GM23338 (cell line): ENCODE measurements around the gene OR6P1. TPM values are rescaled to one million over a fixed set of nuclear protein-coding genes. Genes with fewer than 3 reads are reported as not detected.

ENCODE experiments used
- ATAC-seq: fragments of 200-7000 bp; cut with Tn5 transposase; 3 replicates; pipeline ENCODE4 v1.9.1; 2020
- DNase-seq: peaks from one replicate; pipeline ENCODE4 v3.0.0-alpha.2; 2015; ENCODE audit warnings: low spot score
- H2AFZ ChIP-seq: fragments of 200-600 bp; sonication (generic); 2 replicates; pipeline ENCODE4 v1.8.0; 2016; ENCODE audit warnings: antibody characterized with exemption, mild to moderate bottlenecking, moderate library complexity
- H3F3A ChIP-seq: fragments of 200-600 bp; sonication (generic); replicated peaks from 2 replicates; pipeline ENCODE4 v1.8.0; 2017; ENCODE audit warnings: antibody characterized with exemption, mixed run types, low read depth
- H3K27ac ChIP-seq: fragments of 200-600 bp; sonication (generic); 2 replicates; pipeline ENCODE4 v1.6.1; 2016; ENCODE audit warnings: low read depth
- H3K27me3 ChIP-seq: fragments of 200-600 bp; sonication (generic); 2 replicates; pipeline ENCODE4 v1.8.0; 2016; ENCODE audit warnings: mild to moderate bottlenecking, mixed run types, moderate library complexity; ENCODE audit not compliant: insufficient read depth
- H3K36me3 ChIP-seq: fragments of 200-600 bp; sonication (generic); 2 replicates; pipeline ENCODE4 v1.8.0; 2016; ENCODE audit warnings: mild to moderate bottlenecking; ENCODE audit not compliant: insufficient read depth
- H3K4me1 ChIP-seq: fragments of 200-600 bp; sonication (generic); 2 replicates; pipeline ENCODE4 v1.8.0; 2016; ENCODE audit warnings: mild to moderate bottlenecking, moderate library complexity; ENCODE audit not compliant: insufficient read depth
- H3K4me2 ChIP-seq: fragments of 200-600 bp; sonication (generic); 2 replicates; pipeline ENCODE4 v1.7.1; 2017; ENCODE audit warnings: mixed run types
- H3K4me3 ChIP-seq: fragments of 200-600 bp; sonication (generic); 2 replicates; pipeline ENCODE4 v1.6.1; 2016; ENCODE audit warnings: mixed run types
- H3K79me2 ChIP-seq: fragments of 200-600 bp; sonication (generic); replicated peaks from 2 replicates; pipeline ENCODE4 v1.8.0; 2017; ENCODE audit warnings: mild to moderate bottlenecking; ENCODE audit not compliant: insufficient read depth
- H3K9me2 ChIP-seq: fragments of 200-600 bp; sonication (generic); 2 replicates; pipeline ENCODE4 v1.8.0; 2017; ENCODE audit not compliant: insufficient read depth
- H4K20me1 ChIP-seq: fragments of 200-600 bp; sonication (generic); replicated peaks from 2 replicates; pipeline ENCODE4 v1.8.0; 2017; ENCODE audit warnings: mild to moderate bottlenecking; ENCODE audit not compliant: insufficient read depth
- H3K27ac Mint-ChIP-seq: 2 replicates; pipeline ENCODE4 v1.8.0; 2020; ENCODE audit warnings: inconsistent platforms, mild to moderate bottlenecking, moderate library complexity, mixed read lengths
- H3K27me3 Mint-ChIP-seq: 3 replicates; pipeline ENCODE4 v1.8.0; 2022; ENCODE audit warnings: low read depth, mild to moderate bottlenecking, moderate library complexity, mixed read lengths, inconsistent platforms; ENCODE audit not compliant: insufficient read depth, poor library complexity
- H3K36me3 Mint-ChIP-seq: 3 replicates; pipeline ENCODE4 v1.8.0; 2021; ENCODE audit warnings: low read depth, mild to moderate bottlenecking, inconsistent platforms, moderate library complexity, mixed read lengths
- H3K4me1 Mint-ChIP-seq: 3 replicates; pipeline ENCODE4 v1.8.0; 2020; ENCODE audit warnings: mild to moderate bottlenecking, inconsistent platforms, mixed read lengths
- H3K4me3 Mint-ChIP-seq: 3 replicates; pipeline ENCODE4 v1.8.0; 2021; ENCODE audit warnings: moderate library complexity, mild to moderate bottlenecking, inconsistent platforms, mixed read lengths
- H3K9me3 Mint-ChIP-seq: 3 replicates; pipeline ENCODE4 v1.8.0; 2020; ENCODE audit warnings: moderate library complexity, mild to moderate bottlenecking, inconsistent platforms, mixed read lengths
- CREB1 ChIP-seq: fragments of 250-450 bp; sonication (Bioruptor Pico); IDR thresholded peaks from 2 replicates; pipeline ENCODE4 v1.5.0; 2020; ENCODE audit warnings: low read depth, mild to moderate bottlenecking, moderate library complexity
- EZH2 ChIP-seq: fragments of 200-600 bp; sonication (generic); IDR thresholded peaks from one replicate; pipeline ENCODE4 v1.8.0; 2017; ENCODE audit warnings: antibody characterized with exemption, mild to moderate bottlenecking, low read depth; ENCODE audit not compliant: unreplicated experiment
- NANOG ChIP-seq: IDR thresholded peaks from 2 replicates; pipeline ENCODE4 v1.6.1; 2016; ENCODE audit warnings: antibody characterized with exemption, borderline replicate concordance
- ZNF331 ChIP-seq: fragments of 250-450 bp; sonication (Bioruptor Pico); IDR thresholded peaks from 2 replicates; pipeline ENCODE4 v1.5.0; 2020; ENCODE audit warnings: low read depth, mild to moderate bottlenecking, moderate library complexity
- polyA plus RNA-seq: library from polyadenylated mRNA; unstranded; fragments of >200 nt; fragmentation: Nextera tagmentation; extraction: Ambion mirVana; gene quantifications from 2 replicates; pipeline ENCODE4 v1.2.1, GENCODE V29; 2016
- total RNA-seq: library from RNA; depleted of rRNA; stranded (reverse); fragments of >200 nt; shearing (Covaris generic); gene quantifications from 2 replicates; pipeline ENCODE4 v1.2.3, GENCODE V29; 2014
- TF ChIP-seq, protein P1 (sequence below): fragments of 250-450 bp; sonication (Bioruptor Pico); IDR thresholded peaks from 2 replicates; pipeline ENCODE4 v1.5.0; 2020; ENCODE audit warnings: mild to moderate bottlenecking, moderate library complexity
- TF ChIP-seq, protein P2 (sequence below), 2 experiments: fragments of 200-600 bp in 1 of 2; sonication (generic) in 1 of 2; conservative IDR thresholded peaks; 2 replicates each; pipeline versions ENCODE4 v1.5.1 to v1.6.1; 2016 to 2017; ENCODE audit warnings: antibody characterized with exemption in 2 of 2, low read depth in 2 of 2, mild to moderate bottlenecking in 2 of 2, moderate library complexity in 1 of 2
- TF ChIP-seq, protein P3 (sequence below): IDR thresholded peaks from 2 replicates; pipeline ENCODE4 v1.6.1; 2016; ENCODE audit warnings: antibody characterized with exemption

Gene OR6P1
- total and polyA plus RNA-seq, 2 experiments from 2014 or later = not detected

DNA sequence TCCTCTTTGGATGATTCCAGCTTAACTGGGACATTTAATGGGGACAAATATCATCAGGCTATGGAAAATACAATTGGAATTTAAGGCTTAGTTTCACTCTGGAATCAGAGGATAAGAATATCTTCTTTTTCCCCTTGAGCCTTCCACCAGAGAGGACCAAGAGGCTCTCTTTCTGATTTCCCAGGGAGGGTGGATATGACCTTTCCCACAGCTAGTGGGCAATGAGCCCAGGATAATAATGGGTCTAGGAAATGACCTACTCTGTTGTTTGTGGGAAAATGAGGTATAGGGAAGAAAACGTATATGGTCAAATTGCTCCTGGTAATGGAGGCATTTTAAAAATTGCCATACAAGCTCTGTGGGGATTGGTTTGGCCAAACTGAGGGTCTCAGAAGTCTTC is 18.1 kb downstream of the OR6P1 start (continued):
- TF ChIP-seq, protein P1, sequence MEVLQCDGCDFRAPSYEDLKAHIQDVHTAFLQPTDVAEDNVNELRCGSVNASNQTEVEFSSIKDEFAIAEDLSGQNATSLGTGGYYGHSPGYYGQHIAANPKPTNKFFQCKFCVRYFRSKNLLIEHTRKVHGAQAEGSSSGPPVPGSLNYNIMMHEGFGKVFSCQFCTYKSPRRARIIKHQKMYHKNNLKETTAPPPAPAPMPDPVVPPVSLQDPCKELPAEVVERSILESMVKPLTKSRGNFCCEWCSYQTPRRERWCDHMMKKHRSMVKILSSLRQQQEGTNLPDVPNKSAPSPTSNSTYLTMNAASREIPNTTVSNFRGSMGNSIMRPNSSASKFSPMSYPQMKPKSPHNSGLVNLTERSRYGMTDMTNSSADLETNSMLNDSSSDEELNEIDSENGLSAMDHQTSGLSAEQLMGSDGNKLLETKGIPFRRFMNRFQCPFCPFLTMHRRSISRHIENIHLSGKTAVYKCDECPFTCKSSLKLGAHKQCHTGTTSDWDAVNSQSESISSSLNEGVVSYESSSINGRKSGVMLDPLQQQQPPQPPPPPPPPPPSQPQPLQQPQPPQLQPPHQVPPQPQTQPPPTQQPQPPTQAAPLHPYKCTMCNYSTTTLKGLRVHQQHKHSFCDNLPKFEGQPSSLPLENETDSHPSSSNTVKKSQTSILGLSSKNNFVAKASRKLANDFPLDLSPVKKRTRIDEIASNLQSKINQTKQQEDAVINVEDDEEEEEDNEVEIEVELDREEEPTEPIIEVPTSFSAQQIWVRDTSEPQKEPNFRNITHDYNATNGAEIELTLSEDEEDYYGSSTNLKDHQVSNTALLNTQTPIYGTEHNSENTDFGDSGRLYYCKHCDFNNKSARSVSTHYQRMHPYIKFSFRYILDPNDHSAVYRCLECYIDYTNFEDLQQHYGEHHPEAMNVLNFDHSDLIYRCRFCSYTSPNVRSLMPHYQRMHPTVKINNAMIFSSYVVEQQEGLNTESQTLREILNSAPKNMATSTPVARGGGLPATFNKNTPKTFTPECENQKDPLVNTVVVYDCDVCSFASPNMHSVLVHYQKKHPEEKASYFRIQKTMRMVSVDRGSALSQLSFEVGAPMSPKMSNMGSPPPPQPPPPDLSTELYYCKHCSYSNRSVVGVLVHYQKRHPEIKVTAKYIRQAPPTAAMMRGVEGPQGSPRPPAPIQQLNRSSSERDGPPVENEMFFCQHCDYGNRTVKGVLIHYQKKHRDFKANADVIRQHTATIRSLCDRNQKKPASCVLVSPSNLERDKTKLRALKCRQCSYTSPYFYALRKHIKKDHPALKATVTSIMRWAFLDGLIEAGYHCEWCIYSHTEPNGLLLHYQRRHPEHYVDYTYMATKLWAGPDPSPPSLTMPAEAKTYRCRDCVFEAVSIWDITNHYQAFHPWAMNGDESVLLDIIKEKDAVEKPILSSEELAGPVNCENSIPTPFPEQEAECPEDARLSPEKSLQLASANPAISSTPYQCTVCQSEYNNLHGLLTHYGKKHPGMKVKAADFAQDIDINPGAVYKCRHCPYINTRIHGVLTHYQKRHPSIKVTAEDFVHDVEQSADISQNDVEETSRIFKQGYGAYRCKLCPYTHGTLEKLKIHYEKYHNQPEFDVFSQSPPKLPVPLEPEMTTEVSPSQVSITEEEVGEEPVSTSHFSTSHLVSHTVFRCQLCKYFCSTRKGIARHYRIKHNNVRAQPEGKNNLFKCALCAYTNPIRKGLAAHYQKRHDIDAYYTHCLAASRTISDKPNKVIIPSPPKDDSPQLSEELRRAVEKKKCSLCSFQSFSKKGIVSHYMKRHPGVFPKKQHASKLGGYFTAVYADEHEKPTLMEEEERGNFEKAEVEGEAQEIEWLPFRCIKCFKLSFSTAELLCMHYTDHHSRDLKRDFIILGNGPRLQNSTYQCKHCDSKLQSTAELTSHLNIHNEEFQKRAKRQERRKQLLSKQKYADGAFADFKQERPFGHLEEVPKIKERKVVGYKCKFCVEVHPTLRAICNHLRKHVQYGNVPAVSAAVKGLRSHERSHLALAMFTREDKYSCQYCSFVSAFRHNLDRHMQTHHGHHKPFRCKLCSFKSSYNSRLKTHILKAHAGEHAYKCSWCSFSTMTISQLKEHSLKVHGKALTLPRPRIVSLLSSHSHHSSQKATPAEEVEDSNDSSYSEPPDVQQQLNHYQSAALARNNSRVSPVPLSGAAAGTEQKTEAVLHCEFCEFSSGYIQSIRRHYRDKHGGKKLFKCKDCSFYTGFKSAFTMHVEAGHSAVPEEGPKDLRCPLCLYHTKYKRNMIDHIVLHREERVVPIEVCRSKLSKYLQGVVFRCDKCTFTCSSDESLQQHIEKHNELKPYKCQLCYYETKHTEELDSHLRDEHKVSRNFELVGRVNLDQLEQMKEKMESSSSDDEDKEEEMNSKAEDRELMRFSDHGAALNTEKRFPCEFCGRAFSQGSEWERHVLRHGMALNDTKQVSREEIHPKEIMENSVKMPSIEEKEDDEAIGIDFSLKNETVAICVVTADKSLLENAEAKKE (CRISPR knock-in tag) = no peak
- no peak for TF ChIP-seq CREB1 (CRISPR knock-in tag)
- TF ChIP-seq, protein P2, sequence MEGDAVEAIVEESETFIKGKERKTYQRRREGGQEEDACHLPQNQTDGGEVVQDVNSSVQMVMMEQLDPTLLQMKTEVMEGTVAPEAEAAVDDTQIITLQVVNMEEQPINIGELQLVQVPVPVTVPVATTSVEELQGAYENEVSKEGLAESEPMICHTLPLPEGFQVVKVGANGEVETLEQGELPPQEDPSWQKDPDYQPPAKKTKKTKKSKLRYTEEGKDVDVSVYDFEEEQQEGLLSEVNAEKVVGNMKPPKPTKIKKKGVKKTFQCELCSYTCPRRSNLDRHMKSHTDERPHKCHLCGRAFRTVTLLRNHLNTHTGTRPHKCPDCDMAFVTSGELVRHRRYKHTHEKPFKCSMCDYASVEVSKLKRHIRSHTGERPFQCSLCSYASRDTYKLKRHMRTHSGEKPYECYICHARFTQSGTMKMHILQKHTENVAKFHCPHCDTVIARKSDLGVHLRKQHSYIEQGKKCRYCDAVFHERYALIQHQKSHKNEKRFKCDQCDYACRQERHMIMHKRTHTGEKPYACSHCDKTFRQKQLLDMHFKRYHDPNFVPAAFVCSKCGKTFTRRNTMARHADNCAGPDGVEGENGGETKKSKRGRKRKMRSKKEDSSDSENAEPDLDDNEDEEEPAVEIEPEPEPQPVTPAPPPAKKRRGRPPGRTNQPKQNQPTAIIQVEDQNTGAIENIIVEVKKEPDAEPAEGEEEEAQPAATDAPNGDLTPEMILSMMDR (conservative IDR thresholded peaks at IDR 0.05; ENCODE audit: low read depth in 2 of 2) = no peak
- TF ChIP-seq ZNF331 (CRISPR knock-in tag) = no peak
- no peak for TF ChIP-seq NANOG
- no peak for TF ChIP-seq EZH2

DNA sequence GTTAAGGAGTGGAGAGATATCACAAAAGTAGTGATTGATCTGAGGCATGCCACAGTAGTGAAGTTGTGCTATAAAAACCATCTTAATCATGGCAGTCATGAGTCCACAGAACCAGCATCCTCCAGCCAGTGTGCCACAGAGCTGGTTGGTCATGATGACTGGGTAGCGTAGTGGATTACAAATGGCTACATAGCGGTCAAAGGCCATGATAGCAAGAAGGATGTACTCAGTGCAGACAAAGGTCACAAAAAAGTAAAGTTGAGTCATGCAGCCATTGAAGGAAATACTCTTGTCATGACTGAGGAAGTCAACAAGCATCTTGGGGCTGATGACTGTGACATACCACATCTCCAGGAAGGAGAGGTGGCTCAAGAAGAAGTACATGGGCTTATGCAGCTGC is 22.8 kb downstream of the OR6P1 start:
- H3K9me2 ChIP-seq = peaks cover 13% of the 10 kb centered on the region
- H3K27me3 ChIP-seq = no peaks in the 10 kb centered on the region
- no peak overlapping the region for H3K4me3 Mint-ChIP-seq
- H3K9me3 Mint-ChIP-seq = no peaks in the 10 kb centered on the region; the same call in 2 of the 3 replicates
- no peak overlapping the region for H3K4me3 ChIP-seq
- ATAC-seq = no peak
- H3K27ac Mint-ChIP-seq = no peak overlapping the region
- no peak overlapping the region for H3K27ac ChIP-seq
- H3K4me1 ChIP-seq = no peaks in the 10 kb centered on the region
- no peaks in the 10 kb centered on the region for H3K36me3 Mint-ChIP-seq
- no peaks in the 10 kb centered on the region for H3K79me2 ChIP-seq
- H3K4me1 Mint-ChIP-seq = no peaks in the 10 kb centered on the region
- no peak overlapping the region for H2AFZ ChIP-seq
- H3K27me3 Mint-ChIP-seq = no peaks in the 10 kb centered on the region
- H4K20me1 ChIP-seq = no peaks in the 10 kb centered on the region
- H3K36me3 ChIP-seq = no peaks in the 10 kb centered on the region
- no peaks in the 10 kb centered on the region for H3F3A ChIP-seq
- no peak overlapping the region for H3K4me2 ChIP-seq
- DNase-seq = no peak
- TF ChIP-seq, protein P3, sequence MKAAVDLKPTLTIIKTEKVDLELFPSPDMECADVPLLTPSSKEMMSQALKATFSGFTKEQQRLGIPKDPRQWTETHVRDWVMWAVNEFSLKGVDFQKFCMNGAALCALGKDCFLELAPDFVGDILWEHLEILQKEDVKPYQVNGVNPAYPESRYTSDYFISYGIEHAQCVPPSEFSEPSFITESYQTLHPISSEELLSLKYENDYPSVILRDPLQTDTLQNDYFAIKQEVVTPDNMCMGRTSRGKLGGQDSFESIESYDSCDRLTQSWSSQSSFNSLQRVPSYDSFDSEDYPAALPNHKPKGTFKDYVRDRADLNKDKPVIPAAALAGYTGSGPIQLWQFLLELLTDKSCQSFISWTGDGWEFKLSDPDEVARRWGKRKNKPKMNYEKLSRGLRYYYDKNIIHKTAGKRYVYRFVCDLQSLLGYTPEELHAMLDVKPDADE = no peak
- TF ChIP-seq, protein P1 (CRISPR knock-in tag) = no peak
- TF ChIP-seq NANOG (no peak), CREB1 (CRISPR knock-in tag) (no peak)
